ENCODE results near the gene SPATA18.

Gene SPATA18

GRCh38 chr4:52051213-52051614, at the start of gene SPATA18:
Gene SPATA18, plus strand, starts transcription at chr4:52051304. Its CDS starts 401 bp downstream, at chr4:52051705.
- peak within 1 kb of the TSS; percentile 92 for H2AFZ ChIP-seq (ENCODE audit: low read length, unreplicated experiment)
- no peaks in the 10 kb centered on the region for H3K79me2 ChIP-seq (ENCODE audit: control insufficient read depth, insufficient read depth, low read length, unreplicated experiment)
- H3K4me1 ChIP-seq (ENCODE audit: control insufficient read depth, insufficient read depth, low read length, unreplicated experiment), result no peaks in the 10 kb centered on the region
- no peaks in the 10 kb centered on the region for H3K36me3 ChIP-seq (ENCODE audit: insufficient read depth, low read length)
- H3K27me3 ChIP-seq (ENCODE audit: insufficient read depth, low read length), result peaks cover 39% of the 10 kb centered on the region
- peak within 1 kb of the TSS; percentile 85 for H3K4me3 ChIP-seq (ENCODE audit: low read depth, low read length)
- H3K27ac ChIP-seq (ENCODE audit: low read depth, low read length), result peak within 1 kb of the TSS; percentile 5; the same call in 1 of the 2 replicates

GRCh38 chr4:52001616-52002015, 49.5 kb upstream of the SPATA18 start:
- Histone ChIP-seq H3K4me1 (ENCODE audit: control insufficient read depth, insufficient read depth, low read length, unreplicated experiment) (peaks cover 6% of the 10 kb centered on the region), H3K4me3 (ENCODE audit: low read depth, low read length) (no peak overlapping the region), H3K36me3 (ENCODE audit: insufficient read depth, low read length) (no peaks in the 10 kb centered on the region), H3K27me3 (ENCODE audit: insufficient read depth, low read length) (no peaks in the 10 kb centered on the region), H3K79me2 (ENCODE audit: control insufficient read depth, insufficient read depth, low read length, unreplicated experiment) (no peaks in the 10 kb centered on the region), H3K27ac (ENCODE audit: low read depth, low read length) (no peak overlapping the region), H2AFZ (ENCODE audit: low read length, unreplicated experiment) (no peak overlapping the region)

- no peaks in the 10 kb centered on the region for H3K27me3 ChIP-seq (ENCODE audit: insufficient read depth, low read length)
- H3K27ac ChIP-seq (ENCODE audit: low read depth, low read length), result no peak overlapping the region
- H3K79me2 ChIP-seq (ENCODE audit: control insufficient read depth, insufficient read depth, low read length, unreplicated experiment), result no peaks in the 10 kb centered on the region
- H2AFZ ChIP-seq (ENCODE audit: low read length, unreplicated experiment), result no peak overlapping the region
- no peak overlapping the region for H3K4me3 ChIP-seq (ENCODE audit: low read depth, low read length)
- H3K36me3 ChIP-seq (ENCODE audit: insufficient read depth, low read length), result no peaks in the 10 kb centered on the region; the same call in 1 of the 2 replicates
- H3K4me1 ChIP-seq (ENCODE audit: control insufficient read depth, insufficient read depth, low read length, unreplicated experiment), result peaks cover 6% of the 10 kb centered on the region
Observed at GRCh38 chr4:52004414-52004813, 46.7 kb upstream of the SPATA18 start.

- H3K4me1 ChIP-seq (ENCODE audit: control insufficient read depth, insufficient read depth, low read length, unreplicated experiment), result peaks cover 6% of the 10 kb centered on the region
- no peaks in the 10 kb centered on the region for H3K79me2 ChIP-seq (ENCODE audit: control insufficient read depth, insufficient read depth, low read length, unreplicated experiment)
- no peak overlapping the region for H3K27ac ChIP-seq (ENCODE audit: low read depth, low read length)
- H3K36me3 ChIP-seq (ENCODE audit: insufficient read depth, low read length), result no peaks in the 10 kb centered on the region; the same call in 1 of the 2 replicates
- H3K4me3 ChIP-seq (ENCODE audit: low read depth, low read length), result no peak overlapping the region
- no peaks in the 10 kb centered on the region for H3K27me3 ChIP-seq (ENCODE audit: insufficient read depth, low read length)
- H2AFZ ChIP-seq (ENCODE audit: low read length, unreplicated experiment), result no peak overlapping the region
Observed at GRCh38 chr4:52005604-52006273, 45.4 kb upstream of the SPATA18 start.

GRCh38 chr4:52006887-52007286, 44.2 kb upstream of the SPATA18 start:
- H2AFZ ChIP-seq (ENCODE audit: low read length, unreplicated experiment), result no peak overlapping the region
- H3K4me1 ChIP-seq (ENCODE audit: control insufficient read depth, insufficient read depth, low read length, unreplicated experiment), result peaks cover under 1% of the 10 kb centered on the region
- no peak overlapping the region for H3K27ac ChIP-seq (ENCODE audit: low read depth, low read length)
- H3K27me3 ChIP-seq (ENCODE audit: insufficient read depth, low read length), result no peaks in the 10 kb centered on the region
- H3K36me3 ChIP-seq (ENCODE audit: insufficient read depth, low read length), result no peaks in the 10 kb centered on the region; the same call in 1 of the 2 replicates
- no peaks in the 10 kb centered on the region for H3K79me2 ChIP-seq (ENCODE audit: control insufficient read depth, insufficient read depth, low read length, unreplicated experiment)
- H3K4me3 ChIP-seq (ENCODE audit: low read depth, low read length), result no peak overlapping the region

- H3K4me1 ChIP-seq (ENCODE audit: control insufficient read depth, insufficient read depth, low read length, unreplicated experiment), result no peaks in the 10 kb centered on the region
- no peak overlapping the region for H2AFZ ChIP-seq (ENCODE audit: low read length, unreplicated experiment)
- H3K4me3 ChIP-seq (ENCODE audit: low read depth, low read length), result no peak overlapping the region
- no peaks in the 10 kb centered on the region for H3K27me3 ChIP-seq (ENCODE audit: insufficient read depth, low read length)
- H3K79me2 ChIP-seq (ENCODE audit: control insufficient read depth, insufficient read depth, low read length, unreplicated experiment), result no peaks in the 10 kb centered on the region
- no peak overlapping the region for H3K27ac ChIP-seq (ENCODE audit: low read depth, low read length)
- no peaks in the 10 kb centered on the region; the same call in 1 of the 2 replicates for H3K36me3 ChIP-seq (ENCODE audit: insufficient read depth, low read length)
Observed at GRCh38 chr4:52010986-52011385, 40.1 kb upstream of the SPATA18 start.

- Histone ChIP-seq H3K79me2 (ENCODE audit: control insufficient read depth, insufficient read depth, low read length, unreplicated experiment) (no peaks in the 10 kb centered on the region), H2AFZ (ENCODE audit: low read length, unreplicated experiment) (no peak overlapping the region), H3K27ac (ENCODE audit: low read depth, low read length) (no peak overlapping the region), H3K4me1 (ENCODE audit: control insufficient read depth, insufficient read depth, low read length, unreplicated experiment) (no peaks in the 10 kb centered on the region), H3K36me3 (ENCODE audit: insufficient read depth, low read length) (no peaks in the 10 kb centered on the region; the same call in 1 of the 2 replicates), H3K27me3 (ENCODE audit: insufficient read depth, low read length) (no peaks in the 10 kb centered on the region), H3K4me3 (ENCODE audit: low read depth, low read length) (no peak overlapping the region)
Observed at GRCh38 chr4:52012651-52013050, 38.5 kb upstream of the SPATA18 start.

- Histone ChIP-seq H3K4me1 (ENCODE audit: control insufficient read depth, insufficient read depth, low read length, unreplicated experiment) (peaks cover 3% of the 10 kb centered on the region), H3K79me2 (ENCODE audit: control insufficient read depth, insufficient read depth, low read length, unreplicated experiment) (no peaks in the 10 kb centered on the region), H3K4me3 (ENCODE audit: low read depth, low read length) (no peak overlapping the region), H3K36me3 (ENCODE audit: insufficient read depth, low read length) (peaks cover 4% of the 10 kb centered on the region; the same call in 1 of the 2 replicates), H2AFZ (ENCODE audit: low read length, unreplicated experiment) (no peak overlapping the region), H3K27ac (ENCODE audit: low read depth, low read length) (no peak overlapping the region), H3K27me3 (ENCODE audit: insufficient read depth, low read length) (no peaks in the 10 kb centered on the region)
Observed at GRCh38 chr4:52014903-52015302, 36.2 kb upstream of the SPATA18 start.

- Histone ChIP-seq H3K79me2 (ENCODE audit: control insufficient read depth, insufficient read depth, low read length, unreplicated experiment) (no peaks in the 10 kb centered on the region), H3K27ac (ENCODE audit: low read depth, low read length) (no peak overlapping the region), H3K36me3 (ENCODE audit: insufficient read depth, low read length) (peaks cover 4% of the 10 kb centered on the region; the same call in 1 of the 2 replicates), H3K4me1 (ENCODE audit: control insufficient read depth, insufficient read depth, low read length, unreplicated experiment) (peaks cover 8% of the 10 kb centered on the region), H3K27me3 (ENCODE audit: insufficient read depth, low read length) (no peaks in the 10 kb centered on the region), H3K4me3 (ENCODE audit: low read depth, low read length) (no peak overlapping the region), H2AFZ (ENCODE audit: low read length, unreplicated experiment) (no peak overlapping the region)
Observed at GRCh38 chr4:52015366-52015765, 35.7 kb upstream of the SPATA18 start.

GRCh38 chr4:52016981-52017380, 34.1 kb upstream of the SPATA18 start:
- Histone ChIP-seq H3K79me2 (ENCODE audit: control insufficient read depth, insufficient read depth, low read length, unreplicated experiment) (no peaks in the 10 kb centered on the region), H2AFZ (ENCODE audit: low read length, unreplicated experiment) (no peak overlapping the region), H3K27me3 (ENCODE audit: insufficient read depth, low read length) (no peaks in the 10 kb centered on the region), H3K36me3 (ENCODE audit: insufficient read depth, low read length) (peaks cover 4% of the 10 kb centered on the region; the same call in 1 of the 2 replicates), H3K4me1 (ENCODE audit: control insufficient read depth, insufficient read depth, low read length, unreplicated experiment) (peaks cover 14% of the 10 kb centered on the region), H3K27ac (ENCODE audit: low read depth, low read length) (no peak overlapping the region), H3K4me3 (ENCODE audit: low read depth, low read length) (no peak overlapping the region)

- H2AFZ ChIP-seq (ENCODE audit: low read length, unreplicated experiment), result no peak overlapping the region
- peaks cover 12% of the 10 kb centered on the region for H3K36me3 ChIP-seq (ENCODE audit: insufficient read depth, low read length)
- H3K27ac ChIP-seq (ENCODE audit: low read depth, low read length), result no peak overlapping the region
- H3K4me1 ChIP-seq (ENCODE audit: control insufficient read depth, insufficient read depth, low read length, unreplicated experiment), result peaks cover 14% of the 10 kb centered on the region
- H3K4me3 ChIP-seq (ENCODE audit: low read depth, low read length), result no peak overlapping the region
- H3K27me3 ChIP-seq (ENCODE audit: insufficient read depth, low read length), result no peaks in the 10 kb centered on the region
- H3K79me2 ChIP-seq (ENCODE audit: control insufficient read depth, insufficient read depth, low read length, unreplicated experiment), result no peaks in the 10 kb centered on the region
Observed at GRCh38 chr4:52017814-52018213, 33.3 kb upstream of the SPATA18 start.
